Stimulated activated CD4-positive, alpha-beta T cell treated with anti-CD3 and anti-CD28 coated beads, TNF-alpha, amount 100 ng/mL, for 48 hours (primary cell): Measurements from ENCODE around the gene CIT.

Source experiments
- DNase-seq, 3 donors: peaks; one replicate each; pipeline ENCODE4 v3.0.0-alpha.2; 2020; ENCODE audit warnings: low read depth in 3 of 3

Gene CIT

GRCh38 chr12:119804011-119804641 is 73.0 kb downstream of the CIT start:
- no peak for DNase-seq

GRCh38 chr12:119803381-119803791 is 73.7 kb downstream of the CIT start:
- no peak for DNase-seq

GRCh38 chr12:119802472-119802871 is 74.6 kb downstream of the CIT start:
- no peak for DNase-seq

- DNase-seq: no peak
Measured at GRCh38 chr12:119797090-119797489, 80.0 kb downstream of the CIT start.

GRCh38 chr12:119796292-119796691 is 80.8 kb downstream of the CIT start:
- no peak for DNase-seq

- DNase-seq: no peak
Measured at GRCh38 chr12:119791453-119791852, 85.7 kb downstream of the CIT start.

DNA sequence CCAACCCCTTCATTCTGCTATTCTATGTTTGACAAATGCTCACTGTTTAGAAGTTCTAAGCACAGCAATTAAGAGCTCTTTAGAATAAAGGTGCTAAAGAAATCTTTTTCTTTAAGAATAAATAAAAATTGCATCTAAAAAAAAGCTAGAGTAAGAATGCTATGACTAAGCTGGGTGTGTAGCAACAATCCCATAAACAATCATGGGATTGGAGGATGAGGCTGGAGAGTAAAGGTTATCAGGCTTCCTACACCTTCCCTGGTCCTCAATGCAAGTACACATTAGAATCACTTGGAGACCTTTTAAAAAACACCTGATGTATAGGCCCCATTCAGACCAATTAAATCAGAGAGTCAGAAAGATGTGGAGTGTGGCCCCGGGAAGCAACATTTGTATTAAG is 88.3 kb downstream of the CIT start:
- DNase-seq: no peak

DNA sequence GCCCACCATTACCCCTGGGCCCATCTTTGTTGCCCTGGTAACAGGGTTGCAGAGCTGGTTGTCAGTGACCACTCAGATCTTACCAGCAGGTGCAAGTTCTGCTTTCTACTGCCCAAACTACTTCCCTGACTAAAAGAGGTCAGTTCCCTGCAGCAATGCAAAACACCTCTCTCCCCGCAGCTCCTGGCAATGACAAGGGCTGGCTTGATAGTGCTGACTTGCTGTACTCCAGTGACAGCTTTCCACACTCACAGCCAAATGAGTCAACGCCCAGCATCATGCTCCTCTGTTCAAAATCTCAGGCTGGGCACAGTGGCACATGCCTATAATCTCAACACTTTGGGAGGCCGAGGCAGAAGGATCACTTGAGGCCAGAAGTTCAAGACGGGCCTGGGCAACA is 90.6 kb downstream of the CIT start:
- no peak for DNase-seq

DNA sequence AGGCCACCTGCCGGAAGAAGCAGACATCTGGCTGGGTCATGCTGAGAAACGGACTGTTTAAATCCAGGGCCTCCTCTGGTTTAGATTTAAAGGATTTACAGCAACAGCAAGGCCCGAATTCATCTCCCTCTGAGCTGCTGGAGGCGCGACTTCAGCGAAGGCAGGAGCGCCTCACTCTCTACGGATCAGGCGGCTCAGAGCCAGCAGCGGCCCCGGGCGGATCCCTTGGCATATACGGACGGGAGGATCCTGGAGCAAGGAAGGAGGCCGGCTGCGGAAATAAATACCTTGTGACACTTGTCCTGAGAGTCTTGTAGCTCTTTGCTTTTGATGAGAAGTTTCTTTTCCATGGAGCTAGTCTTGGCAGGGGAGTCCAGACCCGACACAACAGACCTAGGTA is 92.4 kb downstream of the CIT start:
- no peak for DNase-seq

GRCh38 chr12:119783787-119784186 is 93.3 kb downstream of the CIT start:
- no peak for DNase-seq

- no peak for DNase-seq
Measured at GRCh38 chr12:119781804-119782203, 95.3 kb downstream of the CIT start.

- DNase-seq: no peak
Measured at GRCh38 chr12:119780786-119781434, 96.2 kb downstream of the CIT start.

GRCh38 chr12:119775246-119775895 is 101.7 kb downstream of the CIT start:
- DNase-seq: no peak

DNA sequence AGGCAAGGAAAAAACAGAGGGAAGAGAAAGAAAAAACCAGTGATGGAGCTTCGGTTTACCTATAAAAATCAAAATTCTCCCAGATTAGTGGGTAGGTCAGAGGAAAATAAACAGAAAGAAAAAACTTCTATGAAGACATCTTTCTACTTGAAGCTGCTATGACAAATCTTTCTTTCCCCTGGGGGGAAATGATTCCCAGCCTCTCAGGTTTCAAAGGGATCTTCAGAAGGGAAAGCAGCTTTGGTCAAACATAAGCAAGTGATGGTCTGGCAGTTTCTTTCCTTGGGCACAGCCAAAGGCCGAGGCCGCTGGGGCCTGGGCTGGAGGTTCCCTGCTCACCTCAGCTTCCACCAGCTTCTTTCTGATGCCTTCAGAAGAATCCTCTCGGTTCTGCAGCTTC is 104.7 kb downstream of the CIT start:
- no peak for DNase-seq

DNA sequence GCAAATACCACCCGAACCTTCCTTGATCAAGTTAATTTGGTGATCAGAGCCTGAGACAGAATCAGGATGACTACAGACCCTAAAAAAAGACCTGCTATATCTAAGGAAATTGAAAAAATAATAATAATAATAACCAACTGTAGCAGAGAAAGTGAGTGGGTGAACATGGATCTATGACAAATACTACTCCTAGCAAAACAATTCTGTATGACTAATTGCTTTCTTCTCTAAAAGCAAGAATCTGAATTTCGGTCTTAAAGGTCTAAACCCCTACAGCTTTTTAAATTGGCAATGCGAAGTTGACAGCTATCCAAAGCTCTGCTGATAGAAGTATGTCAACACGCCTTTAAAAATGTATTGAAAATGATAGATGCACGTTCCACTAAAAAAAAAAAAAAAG is 107.0 kb downstream of the CIT start:
- DNase-seq: no peak

DNA sequence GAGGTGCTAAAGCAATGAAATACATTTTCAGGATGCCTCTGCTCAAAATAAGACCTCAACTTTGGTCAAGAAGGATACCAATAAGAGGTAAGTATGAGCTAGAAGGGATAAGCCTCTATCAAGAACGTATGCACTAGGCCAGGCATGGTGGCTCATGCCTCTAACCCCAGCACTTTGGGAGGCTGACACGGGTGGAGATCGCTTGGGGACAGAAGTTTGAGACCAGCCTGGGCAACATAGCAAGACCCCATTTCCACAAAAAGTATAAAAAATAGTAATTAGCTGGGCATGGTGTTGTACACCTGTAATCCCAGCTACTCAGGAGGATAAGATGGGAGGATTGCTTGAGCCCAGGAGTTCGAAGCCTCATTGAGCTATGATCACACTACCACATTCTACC is 114.5 kb downstream of the CIT start:
- no peak for DNase-seq

DNA sequence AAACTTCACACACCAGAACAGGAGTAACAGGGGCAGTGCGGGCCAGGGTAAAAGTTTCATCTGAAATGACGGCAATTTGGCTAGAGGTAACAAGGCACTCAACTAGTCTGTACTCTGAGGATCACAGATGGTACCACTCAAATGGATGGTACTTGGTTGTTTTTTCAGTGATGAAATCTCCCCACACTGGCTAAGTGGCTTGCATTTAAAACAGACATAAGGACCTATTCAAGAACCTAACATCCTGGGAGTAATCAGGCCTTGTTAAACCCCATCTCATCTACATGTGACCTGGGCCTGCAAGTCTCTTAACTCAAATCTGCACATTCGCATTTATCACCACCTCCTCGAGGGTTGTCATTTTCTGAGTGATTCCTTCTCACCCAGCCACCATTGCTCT is 118.4 kb downstream of the CIT start:
- no peak for DNase-seq

GRCh38 chr12:119758234-119758633 is 118.9 kb downstream of the CIT start:
- no peak for DNase-seq

- no peak for DNase-seq
Measured at GRCh38 chr12:119751961-119752360, 125.2 kb downstream of the CIT start.

- no peak for DNase-seq
Measured at GRCh38 chr12:119749666-119750065, 127.5 kb downstream of the CIT start.

GRCh38 chr12:119748497-119748896 is 128.6 kb downstream of the CIT start:
- no peak for DNase-seq

DNA sequence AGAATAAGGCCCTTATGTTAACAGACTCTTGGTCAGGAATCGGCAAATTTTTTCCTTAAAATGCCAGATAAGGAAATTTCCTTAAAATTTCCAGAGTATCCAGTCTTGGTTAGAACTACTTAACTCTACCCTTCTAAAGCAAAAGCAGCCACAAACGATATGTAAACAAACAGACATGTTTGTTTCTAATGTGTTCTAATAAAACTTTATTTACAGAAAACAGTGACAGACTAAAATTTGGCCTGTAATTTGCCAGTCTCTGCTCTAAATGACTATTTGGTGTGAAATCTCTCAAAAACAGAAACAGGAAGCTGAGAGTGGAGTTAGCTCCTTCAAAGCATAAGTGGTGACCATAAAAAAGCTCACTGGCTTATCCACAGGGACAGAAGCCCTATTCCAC is 131.0 kb downstream of the CIT start:
- no peak for DNase-seq

- DNase-seq: no peak
Measured at GRCh38 chr12:119744900-119745606, 132.1 kb downstream of the CIT start.
